Naive thymus-derived CD4-positive, alpha-beta T cell (primary cell): ENCODE data around the gene C9. TPM values are rescaled to one million over a fixed set of nuclear protein-coding genes. Genes with fewer than 3 reads are reported as not detected.

Experiments used
- ATAC-seq: fragments of 150-1000 bp; cut with Tn5 transposase; 2 replicates; pipeline ENCODE4 v1.10.0; 2021; ENCODE audit warnings: mild to moderate bottlenecking, moderate library complexity
- CTCF ChIA-PET: fragments of 350-600 bp; sonication (Branson Sonifier 250); formaldehyde crosslinking; loops from one replicate; lab custom pipeline; 2021; ENCODE audit warnings: antibody characterized with exemption; lab: Charles Lee
- POLR2A ChIA-PET: fragments of 350-600 bp; sonication (Branson Sonifier 250); formaldehyde crosslinking; loops from one replicate; lab custom pipeline; 2021; ENCODE audit warnings: antibody characterized with exemption, inconsistent platforms; lab: Charles Lee
- DNase-seq, 9 donors: peaks; one replicate each; pipeline versions ENCODE4 v3.0.0 to v3.0.0-alpha.2; 2020 to 2022; ENCODE audit warnings: mixed read lengths in 1 of 9
- H3K27ac ChIP-seq: one replicate; pipeline ENCODE4 v1.7.0; 2013; ENCODE audit warnings: mild to moderate bottlenecking, low read depth, low read length, moderate library complexity
- H3K27me3 ChIP-seq, 2 donors: one replicate each; pipeline ENCODE4 v1.7.0; 2013; ENCODE audit warnings: low read length in 2 of 2, mild to moderate bottlenecking in 2 of 2, moderate library complexity in 2 of 2; ENCODE audit not compliant: control insufficient read depth in 2 of 2, insufficient read depth in 2 of 2
- H3K36me3 ChIP-seq, 3 experiments: 1 replicate in 2 of 3; 2 replicates in 1 of 3; pipeline ENCODE4 v1.7.0; 2013; ENCODE audit warnings: low read length in 3 of 3, mild to moderate bottlenecking in 3 of 3, moderate library complexity in 1 of 3; ENCODE audit not compliant: insufficient read depth in 3 of 3, control insufficient read depth in 2 of 3
- H3K4me1 ChIP-seq, 2 donors: one replicate each; pipeline ENCODE4 v1.7.0; 2013; ENCODE audit warnings: low read length in 2 of 2, mild to moderate bottlenecking in 2 of 2, moderate library complexity in 1 of 2; ENCODE audit not compliant: control insufficient read depth in 2 of 2, insufficient read depth in 2 of 2
- H3K4me3 ChIP-seq: 2 replicates; pipeline ENCODE4 v1.7.0; 2013; ENCODE audit warnings: mild to moderate bottlenecking, low read length
- H3K9me3 ChIP-seq, 3 experiments: 1 replicate in 2 of 3; 2 replicates in 1 of 3; pipeline ENCODE4 v1.7.0; 2013; ENCODE audit warnings: low read length in 3 of 3; ENCODE audit not compliant: control insufficient read depth in 2 of 3
- H3K27ac Mint-ChIP-seq, 9 donors: one replicate each; pipeline ENCODE4 v1.8.0; 2020 to 2022; ENCODE audit warnings: mixed read lengths in 9 of 9, mild to moderate bottlenecking in 8 of 9, moderate library complexity in 5 of 9, inconsistent platforms in 2 of 9
- H3K27me3 Mint-ChIP-seq, 5 donors: one replicate each; pipeline ENCODE4 v1.8.0; 2021 to 2022; ENCODE audit warnings: mixed read lengths in 5 of 5, mild to moderate bottlenecking in 1 of 5
- H3K36me3 Mint-ChIP-seq, 5 donors: one replicate each; pipeline ENCODE4 v1.8.0; 2020 to 2022; ENCODE audit warnings: mixed read lengths in 5 of 5, mild to moderate bottlenecking in 3 of 5, inconsistent platforms in 1 of 5
- H3K4me1 Mint-ChIP-seq, 7 donors: one replicate each; pipeline ENCODE4 v1.8.0; 2020 to 2022; ENCODE audit warnings: mixed read lengths in 7 of 7, mild to moderate bottlenecking in 3 of 7, inconsistent platforms in 1 of 7
- H3K4me3 Mint-ChIP-seq, 10 donors: one replicate each; pipeline ENCODE4 v1.8.0; 2020 to 2022; ENCODE audit warnings: mild to moderate bottlenecking in 10 of 10, mixed read lengths in 10 of 10, moderate library complexity in 6 of 10, inconsistent platforms in 2 of 10
- H3K9me3 Mint-ChIP-seq, 11 donors: one replicate each; pipeline ENCODE4 v1.8.0; 2020 to 2022; ENCODE audit warnings: mixed read lengths in 11 of 11, mild to moderate bottlenecking in 4 of 11, inconsistent platforms in 1 of 11, moderate library complexity in 1 of 11
- intact Hi-C, 2 donors: fragments of 100-400 bp; cut with micrococcal nuclease; formaldehyde crosslinking; loops; one replicate each; pipeline ENCODE4 v1.15.1; 2023
- polyA plus RNA-seq, 2 donors: library from polyadenylated mRNA; unstranded; fragments of 300-500 nt; fragmentation: Illumina TruSeq; gene quantifications; one replicate each; pipeline ENCODE4 v1.2.3, GENCODE V29; 2021
- total RNA-seq, 6 experiments: library from RNA in 5 of 6; stranded (reverse) in 5 of 6; gene quantifications; 1 replicate in 5 of 6; 2 replicates in 1 of 6; pipeline ENCODE4 v1.2.3 and lab custom pipeline; 2021 to 2026

The C9 gene
- total and polyA plus RNA-seq, 7 experiments from 2014 or later: not detected

GRCh38 chr5:39255406-39255805, 108.9 kb downstream of the C9 start:
- H3K4me3 Mint-ChIP-seq: no peak overlapping the region

GRCh38 chr5:39254671-39255070, 109.6 kb downstream of the C9 start:
- H3K9me3 Mint-ChIP-seq: peaks cover 0 to 6% (median 0%) of the 10 kb centered on the region in 11 donors
- peaks cover 0 to 10% (median 3%) of the 10 kb centered on the region in 5 donors for H3K36me3 Mint-ChIP-seq
- no peaks in the 10 kb centered on the region for H3K27me3 Mint-ChIP-seq
- Histone ChIP-seq H3K27me3 (no peaks in the 10 kb centered on the region), H3K4me1 (peaks cover 0 to 13% of the 10 kb centered on the region in 2 donors), H3K9me3 (no peaks in the 10 kb centered on the region), H3K27ac (no peak overlapping the region), H3K36me3 (peaks cover 0 to 10% (median 0%) of the 10 kb centered on the region in 3 experiments), H3K4me3 (no peak overlapping the region)
- ATAC-seq: no peak
- H3K4me3 Mint-ChIP-seq: no peak overlapping the region
- H3K27ac Mint-ChIP-seq: no peak overlapping the region
- CTCF ChIA-PET: interaction anchor here (1.1 kb wide), 1 partner anchor 37 kb away, joined by 3 read pairs; no protein-coding TSS in a partner anchor
- POLR2A ChIA-PET: interaction anchor here (1.7 kb wide), 1 partner anchor 37 kb away, joined by 4 read pairs; no protein-coding TSS in a partner anchor
- H3K4me1 Mint-ChIP-seq: peaks cover 0 to 18% (median 15%) of the 10 kb centered on the region in 7 donors
- no peak for DNase-seq
- intact Hi-C loops: no loop called here

More at GRCh38 chr5:39255406-39255805, 108.9 kb downstream of the C9 start:
- H3K4me3 ChIP-seq: no peak overlapping the region
- H3K27ac ChIP-seq: no peak overlapping the region
- Mint-ChIP-seq H3K36me3 (peaks cover 0 to 9% (median 0%) of the 10 kb centered on the region in 5 donors), H3K9me3 (no peaks in the 10 kb centered on the region), H3K4me1 (peaks cover 0 to 18% (median 15%) of the 10 kb centered on the region in 7 donors), H3K27ac (no peak overlapping the region), H3K27me3 (no peaks in the 10 kb centered on the region)
- no peaks in the 10 kb centered on the region for H3K9me3 ChIP-seq
- no peaks in the 10 kb centered on the region for H3K27me3 ChIP-seq
- no peak for ATAC-seq
- DNase-seq: no peak
- intact Hi-C loops: no loop called here
- peaks cover 0 to 13% of the 10 kb centered on the region in 2 donors for H3K4me1 ChIP-seq
- ChIA-PET POLR2A (interaction anchor here (1.7 kb wide), 1 partner anchor 38 kb away, joined by 4 read pairs; no protein-coding TSS in a partner anchor), CTCF (interaction anchor here (0.9 to 1.1 kb wide), 2 partner anchors 32 to 38 kb away, joined by 3 read pairs; no protein-coding TSS in a partner anchor)
- H3K36me3 ChIP-seq: peaks cover 0 to 5% (median 0%) of the 10 kb centered on the region in 3 experiments

- Mint-ChIP-seq H3K27me3 (no peaks in the 10 kb centered on the region), H3K4me3 (no peak overlapping the region), H3K9me3 (peaks cover 0 to 10% (median 2%) of the 10 kb centered on the region in 11 donors), H3K4me1 (peaks cover 0 to 17% (median 13%) of the 10 kb centered on the region in 7 donors), H3K27ac (no peak overlapping the region), H3K36me3 (peaks cover 0 to 9% (median 8%) of the 10 kb centered on the region in 5 donors)
- H3K9me3 ChIP-seq: no peaks in the 10 kb centered on the region
- DNase-seq (no peak), ATAC-seq (no peak)
- no peak overlapping the region for H3K27ac ChIP-seq
- H3K27me3 ChIP-seq: no peaks in the 10 kb centered on the region
- intact Hi-C loops: no loop called here
- no peak overlapping the region for H3K4me3 ChIP-seq
- ChIA-PET CTCF (no interaction called here), POLR2A (no interaction called here)
- H3K4me1 ChIP-seq: peaks cover 0 to 13% of the 10 kb centered on the region in 2 donors
- peaks cover 0 to 10% (median 0%) of the 10 kb centered on the region in 3 experiments for H3K36me3 ChIP-seq
Measured at GRCh38 chr5:39253196-39253595, 111.1 kb downstream of the C9 start.

- ATAC-seq: no peak
- intact Hi-C loops: no loop called here
- H3K27ac ChIP-seq: no peak overlapping the region
- CTCF ChIA-PET: interaction anchor here (1.0 kb wide), 1 partner anchor 124 kb away, joined by 4 read pairs; no protein-coding TSS in a partner anchor
- H3K9me3 ChIP-seq: no peaks in the 10 kb centered on the region
- H3K4me3 ChIP-seq: no peak overlapping the region
- H3K27me3 ChIP-seq: no peaks in the 10 kb centered on the region
- H3K4me1 ChIP-seq: no peaks in the 10 kb centered on the region
- POLR2A ChIA-PET: interaction anchor here (0.7 kb wide), 1 partner anchor 11 kb away, joined by 3 read pairs; no protein-coding TSS in a partner anchor
- H3K4me1 Mint-ChIP-seq: peaks cover 0 to 9% (median 3%) of the 10 kb centered on the region in 7 donors
- no peaks in the 10 kb centered on the region for H3K27me3 Mint-ChIP-seq
- no peak for DNase-seq
- peaks cover 0 to 8% (median 8%) of the 10 kb centered on the region in 5 donors for H3K36me3 Mint-ChIP-seq
- H3K36me3 ChIP-seq: peaks cover 0 to 10% (median 0%) of the 10 kb centered on the region in 3 experiments
- H3K27ac Mint-ChIP-seq: no peak overlapping the region
- peaks cover 0 to 10% (median 2%) of the 10 kb centered on the region in 11 donors for H3K9me3 Mint-ChIP-seq
- no peak overlapping the region for H3K4me3 Mint-ChIP-seq
Measured at GRCh38 chr5:39249564-39250274, 114.6 kb downstream of the C9 start.

- H3K4me1 ChIP-seq: no peaks in the 10 kb centered on the region
- H3K27me3 ChIP-seq: no peaks in the 10 kb centered on the region
- H3K27ac ChIP-seq: no peak overlapping the region
- DNase-seq (no peak), ATAC-seq (no peak)
- peaks cover 0 to 10% (median 0%) of the 10 kb centered on the region in 3 experiments for H3K36me3 ChIP-seq
- POLR2A ChIA-PET: interaction anchor here (0.7 kb wide), 1 partner anchor 11 kb away, joined by 3 read pairs; no protein-coding TSS in a partner anchor
- no peak overlapping the region for H3K27ac Mint-ChIP-seq
- peaks cover 0 to 10% (median 2%) of the 10 kb centered on the region in 11 donors for H3K9me3 Mint-ChIP-seq
- no peak overlapping the region for H3K4me3 ChIP-seq
- H3K27me3 Mint-ChIP-seq: no peaks in the 10 kb centered on the region
- intact Hi-C loops: no loop called here
- H3K36me3 Mint-ChIP-seq: peaks cover 0 to 8% (median 5%) of the 10 kb centered on the region in 5 donors
- H3K9me3 ChIP-seq: no peaks in the 10 kb centered on the region
- H3K4me3 Mint-ChIP-seq: no peak overlapping the region
- CTCF ChIA-PET: interaction anchor here (0.9 to 1.0 kb wide), 2 partner anchors 34 to 125 kb away, joined by 3 to 4 read pairs; no protein-coding TSS in a partner anchor
- H3K4me1 Mint-ChIP-seq: peaks cover 0 to 7% (median 0%) of the 10 kb centered on the region in 7 donors
Measured at GRCh38 chr5:39249069-39249468, 115.2 kb downstream of the C9 start.

- H3K4me1 Mint-ChIP-seq: peaks cover 0 to 12% (median 4%) of the 10 kb centered on the region in 7 donors
- CTCF ChIA-PET: interaction anchor here (0.6 to 2.2 kb wide), 3 partner anchors 17 to 29 kb away, joined by 3 to 5 read pairs (median 3); no protein-coding TSS in a partner anchor
- peaks cover 0 to 8% (median 3%) of the 10 kb centered on the region in 5 donors for H3K36me3 Mint-ChIP-seq
- H3K27me3 Mint-ChIP-seq: no peaks in the 10 kb centered on the region
- H3K4me3 ChIP-seq: no peak overlapping the region
- H3K4me1 ChIP-seq: no peaks in the 10 kb centered on the region
- no peaks in the 10 kb centered on the region for H3K9me3 ChIP-seq
- ATAC-seq: no peak
- no peaks in the 10 kb centered on the region for H3K36me3 ChIP-seq
- peaks cover 0 to 18% (median 9%) of the 10 kb centered on the region in 11 donors for H3K9me3 Mint-ChIP-seq
- no peak overlapping the region for H3K27ac Mint-ChIP-seq
- no peak overlapping the region for H3K27ac ChIP-seq
- intact Hi-C loops: loop anchor here in 1 of 2 donors (2.0 kb wide), 1 partner anchor 16 kb away; no protein-coding TSS in a partner anchor
- no peak for DNase-seq
- POLR2A ChIA-PET: no interaction called here
- no peaks in the 10 kb centered on the region for H3K27me3 ChIP-seq
- no peak overlapping the region for H3K4me3 Mint-ChIP-seq
Measured at GRCh38 chr5:39240750-39241149, 123.5 kb downstream of the C9 start.
